ENCODE results near the gene SLC4A11. TPM values are rescaled to one million over a fixed set of nuclear protein-coding genes. Genes with fewer than 3 reads are reported as not detected.
A peak's percentile ranks its signal among the peaks of the same experiment; 100 is the strongest.

The SLC4A11 gene
- total and polyA plus RNA-seq, 10 of the 15 experiments (the other 5 are each of a cell fraction or from before 2014, with no cell fraction given): 0.07 to 2.3 (median 1.1) TPM

- H3K4me2 ChIP-seq (ENCODE audit: control insufficient read depth, insufficient read depth): no peak overlapping the region
- no peak for ATAC-seq
- TF ChIP-seq, protein P1, sequence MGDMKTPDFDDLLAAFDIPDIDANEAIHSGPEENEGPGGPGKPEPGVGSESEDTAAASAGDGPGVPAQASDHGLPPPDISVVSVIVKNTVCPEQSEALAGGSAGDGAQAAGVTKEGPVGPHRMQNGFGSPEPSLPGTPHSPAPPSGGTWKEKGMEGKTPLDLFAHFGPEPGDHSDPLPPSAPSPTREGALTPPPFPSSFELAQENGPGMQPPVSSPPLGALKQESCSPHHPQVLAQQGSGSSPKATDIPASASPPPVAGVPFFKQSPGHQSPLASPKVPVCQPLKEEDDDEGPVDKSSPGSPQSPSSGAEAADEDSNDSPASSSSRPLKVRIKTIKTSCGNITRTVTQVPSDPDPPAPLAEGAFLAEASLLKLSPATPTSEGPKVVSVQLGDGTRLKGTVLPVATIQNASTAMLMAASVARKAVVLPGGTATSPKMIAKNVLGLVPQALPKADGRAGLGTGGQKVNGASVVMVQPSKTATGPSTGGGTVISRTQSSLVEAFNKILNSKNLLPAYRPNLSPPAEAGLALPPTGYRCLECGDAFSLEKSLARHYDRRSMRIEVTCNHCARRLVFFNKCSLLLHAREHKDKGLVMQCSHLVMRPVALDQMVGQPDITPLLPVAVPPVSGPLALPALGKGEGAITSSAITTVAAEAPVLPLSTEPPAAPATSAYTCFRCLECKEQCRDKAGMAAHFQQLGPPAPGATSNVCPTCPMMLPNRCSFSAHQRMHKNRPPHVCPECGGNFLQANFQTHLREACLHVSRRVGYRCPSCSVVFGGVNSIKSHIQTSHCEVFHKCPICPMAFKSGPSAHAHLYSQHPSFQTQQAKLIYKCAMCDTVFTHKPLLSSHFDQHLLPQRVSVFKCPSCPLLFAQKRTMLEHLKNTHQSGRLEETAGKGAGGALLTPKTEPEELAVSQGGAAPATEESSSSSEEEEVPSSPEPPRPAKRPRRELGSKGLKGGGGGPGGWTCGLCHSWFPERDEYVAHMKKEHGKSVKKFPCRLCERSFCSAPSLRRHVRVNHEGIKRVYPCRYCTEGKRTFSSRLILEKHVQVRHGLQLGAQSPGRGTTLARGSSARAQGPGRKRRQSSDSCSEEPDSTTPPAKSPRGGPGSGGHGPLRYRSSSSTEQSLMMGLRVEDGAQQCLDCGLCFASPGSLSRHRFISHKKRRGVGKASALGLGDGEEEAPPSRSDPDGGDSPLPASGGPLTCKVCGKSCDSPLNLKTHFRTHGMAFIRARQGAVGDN (IDR thresholded peaks at IDR 0.05): no peak
- peak; percentile 8; the same call in 1 of the 2 replicates for TF ChIP-seq POLR2A (IDR thresholded peaks at IDR 0.05; ENCODE audit: low read depth, low read length)
- ChIA-PET RAD21 (ENCODE audit: unreplicated experiment) (no interaction called here), SMC1A (ENCODE audit: uncharacterized antibody, unreplicated experiment) (interaction anchor here (1.2 kb wide), 1 partner anchor 27 kb away, joined by 4 read pairs; no protein-coding TSS in a partner anchor), POLR2A (no interaction called here), CTCF (interaction anchor here (1.2 kb wide), 1 partner anchor 487 kb away, joined by 3 read pairs; no protein-coding TSS in a partner anchor)
- peaks cover 0 to 10% of the 10 kb centered on the region in 2 experiments; a peak in 2 of 4 replicates for H3K36me3 ChIP-seq (ENCODE audit: control insufficient read depth in 2 of 2, insufficient read depth in 2 of 2, low read length in 1 of 2)
- no peak overlapping the region for H3K4me3 ChIP-seq
- FAIRE-seq: no peak
- no peaks in the 10 kb centered on the region for H3K79me2 ChIP-seq (ENCODE audit: control insufficient read depth, insufficient read depth, low read length)
- in situ Hi-C loops (cut with MboI): no loop called here
- no TSS peak for BruUV-seq (replicated peaks)
- WGBS (ENCODE audit: insufficient coverage, insufficient replicate concordance, low lambda C conversion rate, missing lambda C conversion rate): 69% methylated on average over 6 of the region's 6 CpGs
- intact Hi-C loops (cut with micrococcal nuclease; ENCODE audit: unreplicated experiment): no loop called here
- peaks cover 13% of the 10 kb centered on the region for H3K4me1 ChIP-seq (ENCODE audit: control insufficient read depth, insufficient read depth, low read length)
- H4K20me1 ChIP-seq (ENCODE audit: control insufficient read depth, insufficient read depth): no peaks in the 10 kb centered on the region
- no peaks in the 10 kb centered on the region for H3K9me3 ChIP-seq (replicated peaks; ENCODE audit: control insufficient read depth, insufficient read depth, low read length)
- H3K27ac ChIP-seq (ENCODE audit: control insufficient read depth, insufficient read depth): peak overlapping the region; percentile 58; the same call in 1 of the 2 replicates
- H3K27me3 ChIP-seq (replicated peaks in 1 of 2; ENCODE audit: control insufficient read depth in 2 of 2, insufficient read depth in 2 of 2, low read length in 1 of 2): no peaks in the 10 kb centered on the region
- H2AFZ ChIP-seq (ENCODE audit: control insufficient read depth, low read depth, low read length): no peak overlapping the region
- no peak for DNase-seq (ENCODE audit: low read depth, low spot score)
- H3K9ac ChIP-seq (ENCODE audit: control insufficient read depth, insufficient read depth, low read length): no peak overlapping the region
These were observed 15.4 kb downstream of the SLC4A11 start for GRCh38 chr20:3223651-3223993.

Measured in GM12878 (cell line).